ENCODE data around the gene SPEF1.

GRCh38 chr20:3747471-3747870 lies 33.8 kb downstream of the SPEF1 start:
- TF ChIP-seq CTCF (IDR thresholded peaks at IDR 0.05 in 2 of 3, conservative IDR thresholded peaks at IDR 0.05 in 1 of 3; ENCODE audit: control insufficient read depth in 2 of 3, extremely low read depth in 1 of 3, insufficient read depth in 1 of 3, low read depth in 3 of 3, low read length in 3 of 3) (no peak), ATF2 (IDR thresholded peaks at IDR 0.05; ENCODE audit: low read length) (no peak), NFYA (IDR thresholded peaks at IDR 0.05; ENCODE audit: borderline replicate concordance, low read depth, low read length) (no peak)
